Ramos (cell line): ENCODE measurements around the gene CD38.
"Not testable (repeated sequence)": the region's sequence is repeated elsewhere in the genome, so short reads cannot be mapped to it uniquely, and the experiment has no call there.

Experiments used
- in situ Hi-C: fragments of 300-500 bp; cut with MboI; formaldehyde crosslinking; loops from one replicate; pipeline ENCODE4 v1.14.3; 2022; ENCODE audit warnings: low sequenced_read_pairs; ENCODE audit not compliant: unreplicated experiment

The CD38 gene

GRCh38 chr4:15793506-15794363, 15.6 kb downstream of the CD38 start:
- in situ Hi-C loops = loop anchor here (25.0 kb wide), 1 partner anchor 444 kb away; the partner anchor contains the start of gene TAPT1

GRCh38 chr4:15794426-15794825, 16.3 kb downstream of the CD38 start:
- in situ Hi-C loops = loop anchor here (25.0 kb wide), 1 partner anchor 443 kb away; the partner anchor contains the start of gene TAPT1

- in situ Hi-C loops = loop anchor here (25.0 kb wide), 1 partner anchor 442 kb away; the partner anchor contains the start of gene TAPT1
Observed at GRCh38 chr4:15794905-15795304, 16.8 kb downstream of the CD38 start.

DNA sequence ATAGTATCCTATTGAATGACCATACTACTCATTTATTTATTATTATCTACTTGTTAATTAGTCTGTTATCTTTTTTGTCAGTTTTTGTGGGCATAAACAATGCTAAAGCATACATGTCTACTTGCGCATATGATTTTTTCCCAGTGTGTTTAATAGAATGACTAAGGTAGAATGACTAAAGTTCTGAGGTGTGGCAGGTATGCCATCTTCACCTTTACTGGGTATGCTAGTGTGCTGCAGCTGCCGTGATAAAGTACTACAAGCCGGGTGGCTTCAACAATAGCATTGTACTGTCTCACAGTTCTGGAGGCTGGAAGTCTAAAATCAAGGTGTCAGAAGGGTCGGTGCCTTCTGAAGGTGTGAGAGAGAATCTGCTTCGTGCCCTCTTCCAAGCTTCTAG, 19.2 kb downstream of the CD38 start:
- in situ Hi-C loops = loop anchor here (25.0 kb wide), 1 partner anchor 440 kb away; the partner anchor contains the start of gene TAPT1

- in situ Hi-C loops = loop anchor here (25.0 kb wide), 1 partner anchor 438 kb away; the partner anchor contains the start of gene TAPT1
Observed at GRCh38 chr4:15799141-15799540, 21.0 kb downstream of the CD38 start.

GRCh38 chr4:15799701-15800100, 21.6 kb downstream of the CD38 start:
- in situ Hi-C loops = loop anchor here (25.0 kb wide), 1 partner anchor 438 kb away; the partner anchor contains the start of gene TAPT1

DNA sequence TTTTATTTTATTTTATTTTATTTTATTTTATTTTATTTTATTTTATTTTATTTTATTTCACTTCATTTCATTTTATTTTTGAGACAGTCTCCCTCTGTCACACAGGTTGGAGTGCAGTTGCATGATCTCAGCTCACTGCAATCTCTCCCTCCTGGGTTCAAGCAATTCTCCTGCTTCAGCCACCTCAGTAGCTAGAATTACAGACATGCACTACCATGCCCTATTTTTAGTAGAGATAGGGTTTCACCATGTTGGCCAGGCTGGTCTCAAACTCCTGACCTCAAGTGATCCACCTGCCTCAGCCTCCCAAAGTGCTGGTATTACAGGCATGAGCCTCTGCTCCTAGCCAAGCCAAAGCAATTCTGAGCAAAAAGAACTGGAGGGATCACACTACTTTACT, 24.4 kb downstream of the CD38 start:
- in situ Hi-C loops = not testable (repeated sequence)

- in situ Hi-C loops = no loop called here
Observed at GRCh38 chr4:15805583-15806517, 27.7 kb downstream of the CD38 start.

- in situ Hi-C loops = no loop called here
Observed at GRCh38 chr4:15809058-15809457, 30.9 kb downstream of the CD38 start.

GRCh38 chr4:15809466-15809865, 31.3 kb downstream of the CD38 start:
- in situ Hi-C loops = no loop called here

- in situ Hi-C loops = no loop called here
Observed at GRCh38 chr4:15811703-15812337, 33.7 kb downstream of the CD38 start.

DNA sequence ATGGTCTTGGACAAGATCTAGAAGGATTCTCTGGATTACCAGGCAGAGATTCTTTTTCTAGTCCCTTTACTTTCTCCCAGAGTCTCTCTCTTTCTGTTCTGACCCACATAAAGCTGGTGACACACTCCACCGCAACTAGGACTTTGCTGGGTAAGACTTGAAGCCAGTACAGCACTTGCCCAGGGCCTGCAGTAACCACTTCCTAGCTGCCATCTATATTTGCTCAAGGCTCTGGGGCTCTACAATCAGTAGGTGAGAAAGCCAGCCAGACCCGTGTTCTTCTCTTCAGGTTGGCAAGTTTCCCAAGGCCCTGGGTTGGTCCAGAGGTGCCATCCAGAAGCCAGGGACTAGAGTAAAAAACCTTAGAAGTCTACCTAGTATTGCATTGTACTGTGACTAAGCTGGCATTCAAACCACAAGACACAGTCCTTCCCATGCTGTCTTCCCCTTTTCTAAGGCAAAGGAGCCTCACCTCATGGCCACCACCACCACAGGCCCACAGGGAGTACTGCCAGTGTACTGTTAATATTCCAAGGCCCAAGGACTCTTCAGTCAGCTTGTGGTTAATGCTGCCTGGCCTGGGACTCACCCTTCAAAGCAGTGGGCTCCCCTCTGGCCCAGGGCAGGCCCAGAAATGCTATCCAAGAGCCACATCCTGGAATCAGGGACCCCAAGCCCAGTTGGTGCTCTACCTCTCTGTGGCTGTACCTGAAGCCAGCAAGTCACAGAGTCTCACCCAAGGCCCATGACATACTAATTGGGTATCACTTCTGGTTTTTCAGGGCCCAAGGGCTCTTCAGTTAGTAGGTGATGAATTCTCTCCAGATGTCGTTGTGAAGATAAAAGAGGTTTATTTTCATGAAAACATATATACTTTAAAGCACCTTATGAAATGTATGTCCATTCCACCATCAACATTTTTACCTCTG, 54.7 kb downstream of the CD38 start:
- in situ Hi-C loops = no loop called here

DNA sequence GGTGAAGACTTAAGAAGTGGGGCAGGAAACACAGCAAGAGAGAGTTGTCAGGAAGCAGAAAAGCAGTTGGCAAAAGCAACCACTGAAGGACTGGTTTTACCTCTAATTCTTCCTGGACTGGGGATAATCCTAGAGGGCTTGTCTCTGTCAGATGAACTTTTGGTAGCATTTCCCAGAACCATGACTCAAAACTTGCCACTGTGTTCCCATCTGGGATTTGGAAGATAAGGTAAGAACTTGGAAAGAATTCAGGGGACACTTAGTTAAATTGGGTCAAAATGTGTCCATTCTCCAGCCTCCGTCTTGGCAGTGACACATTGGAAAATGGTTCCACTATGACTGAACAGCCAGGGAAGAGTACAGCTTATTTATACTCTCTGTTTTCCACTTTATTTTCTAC, 55.7 kb downstream of the CD38 start:
- in situ Hi-C loops = no loop called here

DNA sequence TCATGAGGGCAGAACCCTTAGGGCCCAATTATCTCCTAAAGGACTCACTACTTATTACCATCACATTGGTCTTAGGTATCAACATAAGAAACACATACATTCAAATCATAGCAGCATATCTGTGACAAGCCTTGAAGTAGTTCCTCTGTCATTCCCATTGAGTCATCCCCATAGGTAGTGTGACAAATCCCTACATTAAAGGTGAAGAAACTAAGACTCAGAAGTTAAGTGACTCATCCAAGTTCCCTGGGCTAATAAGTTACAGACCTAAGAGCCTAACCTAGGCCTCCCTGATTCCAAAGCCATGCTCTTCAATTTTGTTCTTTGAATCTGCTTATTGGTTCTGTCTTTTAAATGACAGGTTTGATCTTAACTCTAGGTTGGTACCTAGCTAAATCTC, 58.2 kb downstream of the CD38 start:
- in situ Hi-C loops = no loop called here

- in situ Hi-C loops = no loop called here
Observed at GRCh38 chr4:15837591-15837990, 59.5 kb downstream of the CD38 start.

GRCh38 chr4:15841194-15841730, 63.1 kb downstream of the CD38 start:
- in situ Hi-C loops = not testable (repeated sequence)

GRCh38 chr4:15847746-15848145, 69.6 kb downstream of the CD38 start:
- in situ Hi-C loops = no loop called here

GRCh38 chr4:15848191-15848842, 70.2 kb downstream of the CD38 start:
- in situ Hi-C loops = no loop called here
